HG03571 (cell line): ENCODE data around the gene TMEM145.

Source experiments
- ATAC-seq: cut with Tn5 transposase; IDR thresholded peaks from one replicate; pipeline ENCODE4 v1.9.1; 2021; ENCODE audit not compliant: unreplicated experiment

The TMEM145 gene

GRCh38 chr19:42357290-42357689, 44.2 kb downstream of the TMEM145 start:
- ATAC-seq = no peak

- ATAC-seq = no peak
These were observed 47.9 kb downstream of the TMEM145 start for GRCh38 chr19:42360787-42361544.

- ATAC-seq = no peak
These were observed 48.4 kb downstream of the TMEM145 start for GRCh38 chr19:42361545-42361910.

GRCh38 chr19:42362342-42362741, 49.2 kb downstream of the TMEM145 start:
- ATAC-seq = no peak

GRCh38 chr19:42362891-42363440, 49.9 kb downstream of the TMEM145 start:
- no peak for ATAC-seq

GRCh38 chr19:42363614-42364346, 50.7 kb downstream of the TMEM145 start:
- no peak for ATAC-seq

- no peak for ATAC-seq
These were observed 53.6 kb downstream of the TMEM145 start for GRCh38 chr19:42366673-42367072.

- no peak for ATAC-seq
These were observed 54.8 kb downstream of the TMEM145 start for GRCh38 chr19:42367929-42368328.

- no peak for ATAC-seq
These were observed 55.3 kb downstream of the TMEM145 start for GRCh38 chr19:42368360-42368759.

GRCh38 chr19:42368765-42369164, 55.7 kb downstream of the TMEM145 start:
- no peak for ATAC-seq

- no peak for ATAC-seq
These were observed 56.4 kb downstream of the TMEM145 start for GRCh38 chr19:42369433-42370067.

- no peak for ATAC-seq
These were observed 57.0 kb downstream of the TMEM145 start for GRCh38 chr19:42370068-42370520.

- ATAC-seq = no peak
These were observed 57.6 kb downstream of the TMEM145 start for GRCh38 chr19:42370626-42371175.
